GM18526 (cell line): ENCODE data around the gene NAPB.

Experiments
- POLR2A ChIP-seq: IDR thresholded peaks from 3 replicates; pipeline ENCODE4 v1.6.1; 2011; ENCODE audit not compliant: insufficient read length; ENCODE audit errors: extremely low read depth

The NAPB gene

GRCh38 chr20:23417861-23418260 lies 3.4 kb downstream of the NAPB start:
- TF ChIP-seq POLR2A = no peak

DNA sequence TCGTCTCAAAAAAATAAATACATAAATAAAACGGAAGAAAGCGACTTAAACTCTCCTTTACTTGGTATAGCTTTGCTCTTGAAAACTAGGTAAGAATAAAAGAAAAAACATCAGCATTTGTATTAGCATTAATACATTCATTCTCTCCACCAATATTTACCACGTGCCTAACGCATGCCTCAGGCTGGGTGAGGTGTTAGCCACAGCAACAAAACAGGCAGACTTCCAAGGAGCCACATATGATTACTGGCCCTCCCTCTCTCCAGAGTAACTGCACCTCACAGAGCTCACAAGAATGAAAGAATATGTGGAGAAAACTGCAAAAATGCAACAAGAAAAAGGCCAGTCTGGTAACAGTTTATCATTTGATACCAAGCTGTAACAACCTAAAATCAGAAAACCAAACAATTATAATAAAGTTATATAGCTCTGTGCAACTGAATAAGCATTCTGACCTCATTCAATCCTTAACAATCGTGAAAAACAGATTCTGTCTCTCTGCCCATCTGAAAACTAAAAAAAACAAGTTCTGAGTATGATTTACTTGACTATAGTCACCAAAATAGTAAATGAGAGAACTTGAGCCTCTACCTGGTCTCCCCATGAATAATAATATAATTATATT lies 5.2 kb downstream of the NAPB start:
- no peak for TF ChIP-seq POLR2A

DNA sequence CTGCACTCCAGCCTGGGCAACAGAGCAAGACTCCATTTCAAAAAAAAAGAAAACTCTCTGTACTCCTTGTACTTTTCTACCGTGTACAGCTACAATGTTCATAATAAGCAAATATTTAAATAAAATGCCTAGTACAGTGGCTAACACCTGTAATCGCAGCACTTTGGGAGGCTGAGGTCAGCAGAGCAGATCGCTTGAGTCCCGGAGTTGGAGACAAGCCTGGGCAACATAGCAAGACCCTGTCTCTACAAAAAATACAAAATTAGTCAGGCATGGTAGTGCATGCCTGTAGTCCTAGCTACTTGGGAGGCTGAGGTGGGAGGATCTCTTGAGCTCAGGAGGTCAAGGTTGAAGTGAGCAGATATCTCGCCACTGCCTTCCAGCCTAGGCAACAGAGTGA lies 5.7 kb downstream of the NAPB start:
- no peak for TF ChIP-seq POLR2A

GRCh38 chr20:23414526-23415188 lies 6.6 kb downstream of the NAPB start:
- TF ChIP-seq POLR2A = no peak

GRCh38 chr20:23413862-23414422 lies 7.3 kb downstream of the NAPB start:
- no peak for TF ChIP-seq POLR2A

DNA sequence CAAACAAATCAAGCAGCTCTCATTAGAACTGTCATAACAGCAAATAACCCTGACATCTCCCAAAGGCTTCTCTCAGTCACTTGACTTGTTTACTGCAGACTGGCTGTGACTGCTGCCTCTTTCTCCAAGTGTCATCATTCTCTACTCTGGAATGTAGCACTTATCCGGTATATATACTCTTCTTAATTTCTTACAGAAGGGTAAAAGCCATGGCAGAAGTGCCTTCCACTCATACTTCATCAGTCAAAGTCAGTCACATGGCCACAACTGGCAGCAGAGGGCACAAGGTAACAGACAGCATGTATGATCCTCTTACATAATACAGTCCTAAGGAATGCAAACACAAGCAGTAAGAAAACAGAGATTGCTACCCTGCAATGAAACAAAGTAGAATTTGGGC lies 9.3 kb downstream of the NAPB start:
- no peak for TF ChIP-seq POLR2A

- no peak for TF ChIP-seq POLR2A
Observed at GRCh38 chr20:23410916-23411695, 10.2 kb downstream of the NAPB start.

DNA sequence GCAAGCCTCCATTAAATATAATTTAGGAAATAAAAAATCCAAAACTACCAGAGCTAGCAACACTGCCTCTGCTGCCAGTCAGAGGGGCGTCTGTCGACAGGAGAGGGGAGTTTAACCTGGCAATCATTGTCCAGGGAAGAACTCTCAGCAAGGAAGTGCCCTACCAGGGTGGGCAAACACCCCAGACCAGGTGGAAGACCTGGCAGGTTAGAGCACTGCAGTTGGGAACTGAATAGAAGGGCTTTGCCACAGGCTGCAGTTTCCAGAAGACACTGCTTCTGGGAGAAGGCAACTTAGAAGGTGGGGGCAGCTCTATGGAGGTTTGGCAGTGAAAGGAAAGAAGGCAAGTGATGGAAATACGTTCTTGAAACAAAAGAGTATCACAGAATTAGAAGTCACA lies 11.5 kb downstream of the NAPB start:
- TF ChIP-seq POLR2A = no peak

DNA sequence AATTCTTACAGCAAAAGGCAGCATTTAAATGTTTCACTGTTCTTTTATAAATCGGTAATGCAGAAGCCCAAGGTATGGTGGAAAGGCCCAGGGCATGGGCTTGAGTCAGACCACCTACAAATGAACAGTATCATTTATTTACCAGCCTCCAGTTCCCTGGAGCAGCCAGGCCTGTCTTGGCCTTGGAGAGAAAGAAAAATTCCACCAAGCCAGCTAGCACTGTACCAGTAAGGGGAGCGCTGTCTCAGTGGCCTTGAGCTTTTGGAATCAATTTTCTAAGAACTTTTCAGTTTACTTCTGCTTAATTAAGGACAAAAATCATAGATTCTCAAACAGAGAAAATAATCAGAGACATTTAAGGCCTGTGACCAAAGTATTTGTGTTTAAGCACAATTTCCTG lies 12.3 kb downstream of the NAPB start:
- no peak for TF ChIP-seq POLR2A

DNA sequence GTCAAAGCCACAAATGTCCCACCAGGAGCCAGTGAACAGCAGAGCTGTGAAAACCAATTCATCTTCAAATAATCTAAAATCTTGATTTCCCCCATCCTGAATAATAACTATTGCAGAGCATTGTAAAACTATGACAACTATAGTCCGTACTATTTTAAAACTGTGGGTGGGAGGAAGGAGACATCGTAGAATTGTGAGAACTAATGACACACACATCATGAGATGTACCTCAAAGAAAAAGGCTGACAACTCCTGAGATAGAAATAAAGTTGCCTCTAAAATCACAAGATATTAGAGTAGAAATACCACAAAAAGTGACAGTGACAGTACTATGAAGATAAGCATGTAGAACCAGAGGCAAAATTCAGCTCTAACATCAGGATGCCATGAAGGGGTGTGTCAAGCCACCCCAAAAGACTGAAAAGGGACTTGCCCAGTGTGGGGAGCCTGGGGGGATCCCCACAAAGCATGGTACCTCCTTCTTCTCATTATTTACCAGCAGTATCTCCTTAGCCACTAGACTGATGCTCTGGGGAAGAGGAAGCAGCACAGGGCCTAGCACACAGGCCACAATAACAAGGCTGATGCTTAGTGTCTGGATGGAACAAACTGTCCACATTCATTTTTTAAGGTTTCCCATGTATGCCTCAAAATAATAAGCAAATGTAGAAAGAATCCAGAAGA lies 13.4 kb downstream of the NAPB start:
- no peak for TF ChIP-seq POLR2A

DNA sequence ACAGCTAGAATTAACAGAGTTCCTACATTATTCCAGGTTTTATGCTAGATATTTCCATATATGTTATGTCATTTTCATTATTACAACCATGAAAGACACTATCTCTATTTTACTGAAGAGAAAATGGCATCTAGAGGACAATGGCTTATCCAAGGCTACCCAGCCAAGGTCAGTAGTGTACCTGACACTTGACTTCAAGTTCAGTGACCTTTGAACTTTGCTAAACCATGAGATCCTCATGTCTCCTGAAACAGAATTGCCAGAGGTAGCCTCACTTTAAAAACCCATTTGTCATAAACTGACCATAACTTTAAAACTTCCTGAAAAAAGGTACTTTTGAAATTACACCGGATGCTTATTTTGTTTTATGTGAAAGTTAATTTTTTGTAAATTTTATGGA lies 14.4 kb downstream of the NAPB start:
- TF ChIP-seq POLR2A = no peak

GRCh38 chr20:23404196-23404595 lies 17.1 kb downstream of the NAPB start:
- no peak for TF ChIP-seq POLR2A

DNA sequence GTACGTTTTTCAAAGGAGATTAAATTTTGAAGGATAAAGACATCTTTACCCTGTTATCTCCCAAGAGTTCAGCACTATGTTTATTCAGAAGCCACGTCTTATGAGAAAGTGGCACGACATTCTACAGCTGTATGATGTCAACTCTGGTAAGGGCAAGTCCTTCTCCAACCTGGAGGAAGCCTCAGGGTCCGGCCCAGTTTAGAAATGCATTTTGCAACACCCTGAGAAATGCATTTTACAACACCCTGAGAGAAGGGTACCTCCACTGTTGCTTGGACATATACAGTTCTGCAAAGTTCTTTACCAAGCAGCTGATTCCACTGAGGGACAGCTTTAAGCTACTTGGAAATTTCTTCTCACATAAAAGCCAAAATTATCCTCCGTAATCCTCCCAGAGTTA lies 17.5 kb downstream of the NAPB start:
- no peak for TF ChIP-seq POLR2A

- no peak for TF ChIP-seq POLR2A
Observed at GRCh38 chr20:23401051-23401450, 20.2 kb downstream of the NAPB start.

DNA sequence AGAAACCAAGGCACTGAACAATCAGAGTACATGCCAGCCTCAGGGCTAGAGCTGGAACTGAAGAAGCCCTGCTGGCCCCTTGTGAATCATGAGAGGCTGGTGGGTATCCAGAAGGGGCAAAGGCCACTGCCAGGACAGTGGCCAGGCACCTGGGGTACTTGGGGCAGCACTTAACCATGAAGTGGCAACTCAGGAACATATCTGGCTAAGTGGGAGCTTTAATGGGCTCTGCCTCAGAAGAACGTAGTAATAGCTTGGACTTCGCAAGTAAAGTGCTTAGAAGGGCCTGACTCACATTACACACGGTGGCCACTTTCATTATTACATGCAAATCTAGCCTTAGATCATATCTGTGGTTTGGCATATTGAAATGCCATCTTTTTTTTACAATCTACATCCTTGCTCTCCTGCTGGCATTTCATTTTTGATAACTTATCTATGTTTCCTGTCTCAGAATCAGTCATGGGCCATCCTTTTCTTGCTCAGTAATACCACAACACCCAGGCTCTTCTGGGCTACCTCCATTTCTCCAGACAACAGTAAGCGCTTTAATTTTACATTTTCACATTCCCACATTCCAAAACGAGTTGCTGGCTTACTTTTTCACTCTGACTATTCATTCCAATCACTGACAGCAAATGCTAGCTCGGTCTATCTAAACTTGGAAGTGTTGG lies 21.6 kb downstream of the NAPB start:
- TF ChIP-seq POLR2A = no peak
